H1 (cell line): Measurements from ENCODE around the gene MZT2A. TPM values are rescaled to one million over a fixed set of nuclear protein-coding genes. Genes with fewer than 3 reads are reported as not detected.
"Not testable (repeated sequence)": the region's sequence is repeated elsewhere in the genome, so short reads cannot be mapped to it uniquely, and the experiment has no call there.

ENCODE experiments used
- CTCF ChIA-PET: fragments of 300-600 bp; sonication (Branson Sonifier 250); formaldehyde crosslinking; loops from one replicate; lab custom pipeline; 2021; ENCODE audit not compliant: partially characterized antibody; lab: Charles Lee
- POLR2A ChIA-PET: fragments of 300-600 bp; sonication (Branson Sonifier 250); formaldehyde crosslinking; loops from one replicate; lab custom pipeline; 2021; ENCODE audit warnings: inconsistent platforms; ENCODE audit not compliant: partially characterized antibody; lab: Charles Lee
- DNase-seq, 2 experiments: peaks; one replicate each; pipeline versions ENCODE4 v3.0.0 to v3.0.0-alpha.2; 2010 to 2022; ENCODE audit warnings: low spot score in 2 of 2, low read depth in 1 of 2, mixed read lengths in 1 of 2
- FAIRE-seq: peaks from 2 replicates; lab custom pipeline; 2011; peaks lifted over from hg19 to GRCh38; lab: Jason Lieb, UNC
- H2AFZ ChIP-seq: 2 replicates; pipeline ENCODE4 v1.8.1; 2012; ENCODE audit warnings: low read length, inconsistent platforms
- H2AK5ac ChIP-seq: 2 replicates; pipeline ENCODE4 v1.6.1; 2013; ENCODE audit warnings: low read depth, low read length
- H2BK120ac ChIP-seq: replicated peaks from 2 replicates; pipeline ENCODE3; 2013; ENCODE audit warnings: low read depth, low read length, inconsistent platforms
- H2BK12ac ChIP-seq: 2 replicates; pipeline ENCODE4 v1.6.1; 2013; ENCODE audit warnings: low read depth, low read length
- H2BK15ac ChIP-seq: 2 replicates; pipeline ENCODE4 v1.6.1; 2013; ENCODE audit warnings: low read length
- H2BK20ac ChIP-seq: 2 replicates; pipeline ENCODE4 v1.6.1; 2013; ENCODE audit warnings: low read length
- H2BK5ac ChIP-seq: 2 replicates; pipeline ENCODE4 v1.6.1; 2013; ENCODE audit warnings: low read depth, low read length
- H3K14ac ChIP-seq: 2 replicates; pipeline ENCODE4 v1.6.1; 2013; ENCODE audit warnings: inconsistent platforms; ENCODE audit not compliant: insufficient read length
- H3K18ac ChIP-seq: 2 replicates; pipeline ENCODE4 v1.6.1; 2013; ENCODE audit warnings: low read length; ENCODE audit errors: extremely low read depth
- H3K23ac ChIP-seq: 2 replicates; pipeline ENCODE4 v1.6.1; 2013; ENCODE audit warnings: inconsistent platforms; ENCODE audit not compliant: insufficient read length
- H3K23me2 ChIP-seq: 2 replicates; pipeline ENCODE4 v1.6.1; 2013; ENCODE audit warnings: low read depth, low read length
- H3K27ac ChIP-seq: 2 replicates; pipeline ENCODE4 v1.6.1; 2011; ENCODE audit warnings: low read depth, low read length, inconsistent platforms
- H3K27me3 ChIP-seq, 4 experiments: replicated peaks in 1 of 4; 1 replicate in 1 of 4; 2 replicates in 3 of 4; pipeline versions ENCODE4 v1.6.1 to v1.8.1; 2011 to 2013; ENCODE audit warnings: low read length in 3 of 4, mild to moderate bottlenecking in 3 of 4, inconsistent platforms in 2 of 4, mixed read lengths in 2 of 4, moderate library complexity in 1 of 4; ENCODE audit not compliant: control insufficient read depth in 3 of 4, insufficient read depth in 3 of 4; ENCODE audit errors: extremely low read depth in 1 of 4
- H3K36me3 ChIP-seq, 4 experiments: 2 replicates each; pipeline versions ENCODE4 v1.6.1 to v1.8.1; 2011 to 2013; ENCODE audit warnings: mild to moderate bottlenecking in 4 of 4, low read length in 3 of 4, moderate library complexity in 2 of 4, control low read depth in 1 of 4, inconsistent platforms in 1 of 4; ENCODE audit not compliant: insufficient read depth in 4 of 4, control insufficient read depth in 2 of 4
- H3K4ac ChIP-seq: replicated peaks from 2 replicates; pipeline ENCODE3; 2013; ENCODE audit warnings: low read length, low read depth, mixed read lengths, inconsistent platforms; ENCODE audit not compliant: insufficient read length
- H3K4me1 ChIP-seq, 4 experiments: replicated peaks in 1 of 4; 1 replicate in 1 of 4; 2 replicates in 3 of 4; pipeline versions ENCODE4 v1.6.1 to v1.8.1; 2011 to 2013; ENCODE audit warnings: low read length in 3 of 4, inconsistent platforms in 2 of 4, mixed read lengths in 1 of 4; ENCODE audit not compliant: insufficient read depth in 4 of 4, control insufficient read depth in 3 of 4
- H3K4me2 ChIP-seq, 2 experiments: 2 replicates each; pipeline versions ENCODE4 v1.6.1 to v1.8.1; 2011 to 2013; ENCODE audit warnings: low read depth in 2 of 2, low read length in 2 of 2, control low read depth in 1 of 2, inconsistent platforms in 1 of 2, mild to moderate bottlenecking in 1 of 2; ENCODE audit not compliant: insufficient read depth in 1 of 2
- H3K4me3 ChIP-seq, 4 experiments: fragments of 200-600, 300-600 bp in 1 of 4; sonication (generic), shearing (Covaris generic), sonication (Bioruptor Twin) in 1 of 4; 2 replicates each; pipeline versions ENCODE4 v1.5.1 to v1.8.1; 2011 to 2016; ENCODE audit warnings: low read length in 4 of 4, low read depth in 3 of 4, control low read depth in 2 of 4, inconsistent platforms in 2 of 4, mild to moderate bottlenecking in 2 of 4, mixed read lengths in 1 of 4, moderate library complexity in 1 of 4; ENCODE audit not compliant: insufficient read depth in 2 of 4; ENCODE audit errors: extremely low read depth in 1 of 4
- H3K56ac ChIP-seq: replicated peaks from 2 replicates; pipeline ENCODE3; 2013; ENCODE audit warnings: low read depth, mild to moderate bottlenecking, mixed read lengths, low read length, inconsistent platforms; ENCODE audit not compliant: insufficient read length
- H3K79me1 ChIP-seq: 2 replicates; pipeline ENCODE4 v1.6.1; 2013; ENCODE audit warnings: low read depth, low read length, control low read depth
- H3K79me2 ChIP-seq, 2 experiments: 2 replicates each; pipeline versions ENCODE4 v1.6.1 to v1.8.1; 2012 to 2013; ENCODE audit warnings: low read length in 2 of 2, mild to moderate bottlenecking in 2 of 2, inconsistent platforms in 1 of 2; ENCODE audit not compliant: insufficient read depth in 2 of 2, control insufficient read depth in 1 of 2
- H3K9ac ChIP-seq, 4 experiments: replicated peaks in 1 of 4; 1 replicate in 1 of 4; 2 replicates in 3 of 4; pipeline versions ENCODE4 v1.6.1 to v1.8.1; 2011 to 2013; ENCODE audit warnings: low read depth in 3 of 4, low read length in 3 of 4, control low read depth in 2 of 4, mild to moderate bottlenecking in 2 of 4, moderate library complexity in 2 of 4, inconsistent platforms in 1 of 4; ENCODE audit errors: extremely low read depth in 1 of 4
- H3K9me3 ChIP-seq, 2 experiments: 2 replicates each; pipeline versions ENCODE4 v1.6.1 to v1.8.1; 2012 to 2013; ENCODE audit warnings: mild to moderate bottlenecking in 2 of 2, moderate library complexity in 2 of 2, control low read depth in 1 of 2, inconsistent platforms in 1 of 2, low read depth in 1 of 2, low read length in 1 of 2, mixed read lengths in 1 of 2; ENCODE audit not compliant: insufficient read depth in 2 of 2
- H4K20me1 ChIP-seq, 2 experiments: replicated peaks in 1 of 2; 2 replicates each; pipeline versions ENCODE3 to v1.8.1; 2011 to 2013; ENCODE audit warnings: inconsistent platforms in 2 of 2, low read length in 2 of 2, mild to moderate bottlenecking in 1 of 2; ENCODE audit not compliant: insufficient read depth in 2 of 2, control insufficient read depth in 1 of 2
- H4K5ac ChIP-seq: 2 replicates; pipeline ENCODE4 v1.6.1; 2013; ENCODE audit warnings: low read length, low read depth, mixed read lengths, inconsistent platforms; ENCODE audit not compliant: insufficient read length
- H4K8ac ChIP-seq: 2 replicates; pipeline ENCODE4 v1.8.0; 2013; ENCODE audit warnings: mild to moderate bottlenecking, moderate library complexity, low read length, inconsistent platforms; ENCODE audit not compliant: insufficient read depth; ENCODE audit errors: extremely low read depth
- H4K91ac ChIP-seq: replicated peaks from 2 replicates; pipeline ENCODE3; 2013; ENCODE audit warnings: low read length, mixed read lengths, inconsistent platforms; ENCODE audit not compliant: insufficient read length
- RXRA ChIP-seq: IDR thresholded peaks from 2 replicates; pipeline ENCODE4 v1.6.1; 2011; ENCODE audit warnings: low read depth, mild to moderate bottlenecking, low read length, moderate library complexity; ENCODE audit not compliant: insufficient read depth
- WGBS, 2 experiments: shearing (Covaris generic) in 1 of 2; methylation state at CpG; one replicate each; pipeline versions ENCODE4 v1.1.6 to v1.1.7; 2013 to 2015; ENCODE audit warnings: low lambda C conversion rate in 2 of 2, mixed read lengths in 2 of 2, inconsistent platforms in 1 of 2, low coverage in 1 of 2, missing lambda C conversion rate in 1 of 2; ENCODE audit not compliant: insufficient replicate concordance in 2 of 2, insufficient coverage in 1 of 2, insufficient read length in 1 of 2; ENCODE audit errors: extremely low coverage in 1 of 2, missing lambda C conversion rate in 1 of 2; 5-methylcytosine and 5-hydroxymethylcytosine counted together
- polyA plus RNA-seq, 7 experiments: library from polyadenylated mRNA; depleted of rRNA in 3 of 7; stranded (reverse) in 5 of 7; unstranded in 2 of 7; fragments of >200 nt in 5 of 7; fragments of 200-250 nt in 2 of 7; gene quantifications; 1 replicate in 5 of 7; 2 replicates in 1 of 7; 4 replicates in 1 of 7; pipeline versions ENCODE4 v1.2.1 to v1.2.3, GENCODE V29; 2011 to 2013; ENCODE audit warnings: missing spikeins in 2 of 7, mixed read lengths in 2 of 7
- total RNA-seq: library from RNA; stranded (reverse); fragmentation: NEBNext Ultra II Directional; extraction: Animal tissue kit (Norgen Biotek cat#: 25700); gene quantifications from 2 replicates; pipeline ENCODE4 v1.2.1, GENCODE V29; 2021

Gene MZT2A
- total and polyA plus RNA-seq, 2 of the 8 experiments (the other 6 are each of a cell fraction or from before 2014, with no cell fraction given): 116 to 120 TPM

DNA sequence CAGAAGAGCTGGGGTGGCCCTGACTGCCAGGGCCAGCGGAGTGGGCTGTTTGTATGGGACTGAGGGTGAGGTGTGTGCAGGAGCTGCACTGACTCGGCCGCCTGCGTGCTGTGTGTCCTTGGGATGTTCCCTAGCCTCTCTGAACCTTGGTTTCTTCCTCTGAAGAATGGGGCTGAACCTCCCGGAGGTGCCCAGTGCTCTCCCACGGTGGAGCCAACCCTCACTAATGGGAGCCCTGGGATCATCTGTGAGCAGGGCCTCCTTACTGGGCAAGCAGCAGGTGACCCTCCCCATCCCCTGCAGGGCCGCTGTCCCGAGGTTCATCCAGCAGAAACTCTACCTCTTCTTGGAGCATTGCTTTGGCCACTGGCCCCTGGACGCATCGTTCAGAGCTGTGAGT, 23.8 kb upstream of the MZT2A start:
- Histone ChIP-seq H4K91ac (no peak overlapping the region), H4K5ac (no peak overlapping the region), H4K8ac (no peak overlapping the region), H3K27ac (no peak overlapping the region), H3K23me2 (no peaks in the 10 kb centered on the region), H3K14ac (no peak overlapping the region), H3K9me3 (no peaks in the 10 kb centered on the region), H3K56ac (no peak overlapping the region), H3K27me3 (no peaks in the 10 kb centered on the region), H3K18ac (no peak overlapping the region), H3K9ac (no peak overlapping the region), H3K79me2 (no peaks in the 10 kb centered on the region), H2BK5ac (no peak overlapping the region), H2BK120ac (no peak overlapping the region), H2AK5ac (no peak overlapping the region), H2BK20ac (no peak overlapping the region), H3K4me3 (no peak overlapping the region), H3K36me3 (peaks cover 2 to 39% (median 12%) of the 10 kb centered on the region in 4 experiments; a peak in 6 of 8 replicates), H4K20me1 (peaks cover 1 to 4% of the 10 kb centered on the region in 2 experiments), H3K23ac (no peak overlapping the region), H2AFZ (no peak overlapping the region), H2BK12ac (no peak overlapping the region), H3K4ac (no peak overlapping the region), H3K4me2 (no peak overlapping the region), H3K4me1 (no peaks in the 10 kb centered on the region), H2BK15ac (no peak overlapping the region), H3K79me1 (peaks cover 2% of the 10 kb centered on the region; the same call in 1 of the 2 replicates)
- POLR2A ChIA-PET: no interaction called here
- DNase-seq (no peak), FAIRE-seq (no peak)
- WGBS, 2 experiments: 90% methylated on average over 10 of the region's 10 CpGs; no CpG with 5 or more reads in 1 of the 2 experiments
- CTCF ChIA-PET: interaction anchor here (1.0 to 1.1 kb wide), 2 partner anchors 9 to 362 kb away, joined by 5 read pairs; no protein-coding TSS in a partner anchor
- no peak for TF ChIP-seq RXRA

DNA sequence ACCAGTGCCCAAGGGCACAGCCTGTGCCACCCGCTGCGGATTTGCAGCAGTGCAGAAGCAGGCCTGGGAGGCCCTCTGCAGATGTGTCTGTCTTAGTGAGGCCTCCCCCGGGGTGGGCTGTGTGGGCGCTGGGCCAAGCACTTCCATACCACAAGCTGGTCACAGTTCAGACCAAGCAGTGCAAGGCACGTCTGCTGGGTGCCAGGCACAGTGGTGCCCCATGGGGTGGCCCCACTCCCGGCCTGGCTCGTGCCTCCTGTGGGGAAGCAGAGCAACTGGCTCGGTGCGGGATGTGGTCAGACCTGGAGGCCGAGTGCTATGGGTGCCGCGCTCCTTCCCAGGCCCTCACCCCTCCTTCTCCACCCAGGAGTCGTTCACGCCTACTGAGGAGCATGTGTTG, 23.0 kb upstream of the MZT2A start:
- H3K27ac ChIP-seq, H3K27me3 ChIP-seq, H2AFZ ChIP-seq, H2BK12ac ChIP-seq, FAIRE-seq, H4K5ac ChIP-seq, H3K23ac ChIP-seq, H3K23me2 ChIP-seq, CTCF ChIA-PET, H2BK120ac ChIP-seq, H2BK15ac ChIP-seq, H3K14ac ChIP-seq, H3K79me2 ChIP-seq, H3K4me1 ChIP-seq, H3K9me3 ChIP-seq, H4K20me1 ChIP-seq, H2AK5ac ChIP-seq, H3K9ac ChIP-seq, H3K4me3 ChIP-seq, H3K4me2 ChIP-seq, H4K91ac ChIP-seq, H2BK20ac ChIP-seq, H3K18ac ChIP-seq, H2BK5ac ChIP-seq, H3K56ac ChIP-seq, H3K79me1 ChIP-seq, H4K8ac ChIP-seq, H3K4ac ChIP-seq: not testable (repeated sequence)
- peak in 1 of 2 experiments; percentile 41 for DNase-seq
- H3K36me3 ChIP-seq: peaks cover 2 to 37% (median 12%) of the 10 kb centered on the region in 4 experiments; a peak in 6 of 8 replicates
- WGBS, 2 experiments: 92% methylated on average over 10 of the region's 14 CpGs; no CpG with 5 or more reads in 1 of the 2 experiments
- POLR2A ChIA-PET: interaction anchor here (1.3 kb wide), 1 partner anchor 23 kb away, joined by 5 read pairs; the partner anchor contains the start of gene MZT2A
